Tongue (tissue), 2 donors: ENCODE data around the gene USP17L15. TPM values are rescaled to one million over a fixed set of nuclear protein-coding genes. Genes with fewer than 3 reads are reported as not detected.
"Not testable (repeated sequence)": the region's sequence is repeated elsewhere in the genome, so short reads cannot be mapped to it uniquely, and the experiment has no call there.

Experiments
- DNase-seq: peaks from one replicate; pipeline ENCODE4 v3.0.0-alpha.2; 2015
- total RNA-seq: library from RNA; depleted of rRNA; stranded (reverse); fragments of >200 nt; gene quantifications from one replicate; pipeline ENCODE4 v1.2.3, GENCODE V29; 2014

USP17L15 gene
- total RNA-seq = not detected

- not testable (repeated sequence) for DNase-seq
Measured at GRCh38 chr4:9234085-9234484, at the start of gene USP17L15. TSS of gene USP17L15 (plus strand) at chr4:9234385. CDS start at chr4:9234385, 0 bp downstream.

GRCh38 chr4:9210357-9210756 lies 23.8 kb upstream of the USP17L15 start, which contains the start of gene USP17L10:
TSS of gene USP17L10 (plus strand) at chr4:9210657. CDS start at chr4:9210657, 0 bp downstream.
- DNase-seq = not testable (repeated sequence)

- not testable (repeated sequence) for DNase-seq
Measured at GRCh38 chr4:9214701-9215100, 19.5 kb upstream of the USP17L15 start.

GRCh38 chr4:9215105-9215504 lies 19.1 kb upstream of the USP17L15 start, which contains the start of gene USP17L11:
TSS of gene USP17L11 (plus strand) at chr4:9215405. CDS start at chr4:9215405, 0 bp downstream.
- not testable (repeated sequence) for DNase-seq

GRCh38 chr4:9219852-9220251 lies 14.3 kb upstream of the USP17L15 start, which contains the start of gene USP17L12:
TSS of gene USP17L12 (plus strand) at chr4:9220152. CDS start at chr4:9220152, 0 bp downstream.
- DNase-seq = not testable (repeated sequence)

GRCh38 chr4:9224596-9224995 lies 9.6 kb upstream of the USP17L15 start, which contains the start of gene USP17L13:
TSS of gene USP17L13 (plus strand) at chr4:9224896. CDS start at chr4:9224896, 0 bp downstream.
- DNase-seq = not testable (repeated sequence)

- DNase-seq = not testable (repeated sequence)
Measured at GRCh38 chr4:9230249-9230648, 3.9 kb upstream of the USP17L15 start.

GRCh38 chr4:9238461-9238860 lies 4.3 kb downstream of the USP17L15 start:
- peak; percentile 0 for DNase-seq

- DNase-seq = not testable (repeated sequence)
Measured at GRCh38 chr4:9243579-9243978, 9.4 kb downstream of the USP17L15 start, which contains the start of gene USP17L17. TSS of gene USP17L17 (plus strand) at chr4:9243879. CDS start at chr4:9243879, 0 bp downstream.

- DNase-seq = peak; percentile 0
Measured at GRCh38 chr4:9247953-9248680, 13.9 kb downstream of the USP17L15 start, which contains the start of gene USP17L18. TSS of gene USP17L18 (plus strand) at chr4:9248630. CDS start at chr4:9248630, 0 bp downstream.

GRCh38 chr4:9253078-9253477 lies 18.9 kb downstream of the USP17L15 start, which contains the start of gene USP17L19:
TSS of gene USP17L19 (plus strand) at chr4:9253378. CDS start at chr4:9253378, 0 bp downstream.
- DNase-seq = not testable (repeated sequence)

- DNase-seq = not testable (repeated sequence)
Measured at GRCh38 chr4:9257824-9258223, 23.6 kb downstream of the USP17L15 start, which contains the start of gene USP17L20. TSS of gene USP17L20 (plus strand) at chr4:9258124. CDS start at chr4:9258124, 0 bp downstream.

GRCh38 chr4:9262572-9262971 lies 28.4 kb downstream of the USP17L15 start, which contains the start of gene USP17L21:
TSS of gene USP17L21 (plus strand) at chr4:9262872. CDS start at chr4:9262872, 0 bp downstream.
- DNase-seq = not testable (repeated sequence)

- DNase-seq = not testable (repeated sequence)
Measured at GRCh38 chr4:9267319-9267718, 33.1 kb downstream of the USP17L15 start, which contains the start of gene USP17L22. TSS of gene USP17L22 (plus strand) at chr4:9267619. CDS start at chr4:9267619, 0 bp downstream.

GRCh38 chr4:9271719-9272118 lies 37.5 kb downstream of the USP17L15 start:
- DNase-seq = not testable (repeated sequence)

Other genes with a start within 250 kb of the USP17L15 start
- gene FAM90A26, start 64.0 kb upstream of the USP17L15 start, total RNA-seq = not detected
- not detected for gene USP17L10, start 23.7 kb upstream of the USP17L15 start, total RNA-seq
- gene USP17L11, start 19.0 kb upstream of the USP17L15 start, total RNA-seq = not detected
- not detected for gene USP17L12, start 14.2 kb upstream of the USP17L15 start, total RNA-seq
- gene USP17L13, start 9.5 kb upstream of the USP17L15 start, total RNA-seq = not detected
- not detected for gene USP17L17, start 9.5 kb downstream of the USP17L15 start, total RNA-seq
- gene USP17L18, start 14.2 kb downstream of the USP17L15 start, total RNA-seq = not detected
- gene USP17L19, start 19.0 kb downstream of the USP17L15 start, total RNA-seq = not detected
- gene USP17L20, start 23.7 kb downstream of the USP17L15 start, total RNA-seq = not detected
- gene USP17L21, start 28.5 kb downstream of the USP17L15 start, total RNA-seq = not detected
- not detected for gene USP17L22, start 33.2 kb downstream of the USP17L15 start, total RNA-seq
- not detected for gene USP17L24, start 90.8 kb downstream of the USP17L15 start, total RNA-seq
- gene USP17L25, start 95.5 kb downstream of the USP17L15 start, total RNA-seq = not detected
- not detected for gene USP17L26, start 100.3 kb downstream of the USP17L15 start, total RNA-seq
- gene USP17L5, start 105.0 kb downstream of the USP17L15 start, total RNA-seq = not detected
- gene USP17L27, start 109.8 kb downstream of the USP17L15 start, total RNA-seq = not detected
- not detected for gene USP17L28, start 114.5 kb downstream of the USP17L15 start, total RNA-seq
- not detected for gene USP17L29, start 119.3 kb downstream of the USP17L15 start, total RNA-seq
- gene USP17L30, start 128.7 kb downstream of the USP17L15 start, total RNA-seq = not detected
- not detected for gene DEFB131A, start 210.0 kb downstream of the USP17L15 start, total RNA-seq